ENCODE data around the gene SIK2. TPM values are rescaled to one million over a fixed set of nuclear protein-coding genes. Genes with fewer than 3 reads are reported as not detected.

SIK2 gene
- total RNA-seq, 3 donors from 2014 or later (not counting 1 experiment from before 2014, with no cell fraction given), result 7.1 to 14.3 (median 8.4) TPM

- Mint-ChIP-seq H3K9me3 (no peaks in the 10 kb centered on the region), H3K27ac (no peak overlapping the region), H3K36me3 (peaks cover 14% of the 10 kb centered on the region), H3K4me1 (no peaks in the 10 kb centered on the region), H3K4me3 (no peak overlapping the region), H3K27me3 (ENCODE audit: low read depth in 2 of 2) (no peaks in the 10 kb centered on the region)
- no peak for TF ChIP-seq CTCF (IDR thresholded peaks at IDR 0.05)
- no peak overlapping the region for H3K27ac ChIP-seq (ENCODE audit: low read length)
- no peaks in the 10 kb centered on the region for H3K27me3 ChIP-seq (ENCODE audit: control insufficient read depth, insufficient read depth, low read length)
- ATAC-seq (no peak), DNase-seq (no peak)
- no peaks in the 10 kb centered on the region for H3K9me3 ChIP-seq (ENCODE audit: control insufficient read depth, insufficient read depth, low read length)
- H3K4me1 ChIP-seq (ENCODE audit: control insufficient read depth, insufficient read depth, low read length), result no peaks in the 10 kb centered on the region
- 100% methylated on average over 1 of the region's 2 CpGs for WGBS (ENCODE audit: insufficient coverage)
- H3K4me3 ChIP-seq (ENCODE audit: low read length), result no peak overlapping the region
- intact Hi-C loops (cut with micrococcal nuclease), result no loop called here
- peaks cover 29% of the 10 kb centered on the region for H3K36me3 ChIP-seq (ENCODE audit: control insufficient read depth, insufficient read depth, low read length)
These were observed 137.1 kb downstream of the SIK2 start for GRCh38 chr11:111739299-111739698.

- no peak overlapping the region for H3K4me3 ChIP-seq (ENCODE audit: low read length)
- 67% methylated on average over 2 of the region's 2 CpGs for WGBS (ENCODE audit: insufficient coverage)
- no peaks in the 10 kb centered on the region for H3K4me1 ChIP-seq (ENCODE audit: control insufficient read depth, insufficient read depth, low read length)
- Mint-ChIP-seq H3K27me3 (ENCODE audit: low read depth in 2 of 2) (no peaks in the 10 kb centered on the region), H3K4me1 (peaks cover 0 to 8% of the 10 kb centered on the region in 2 donors), H3K27ac (no peak overlapping the region), H3K9me3 (no peaks in the 10 kb centered on the region), H3K4me3 (no peak overlapping the region), H3K36me3 (peaks cover 25% of the 10 kb centered on the region)
- ATAC-seq, result no peak
- intact Hi-C loops (cut with micrococcal nuclease), result no loop called here
- no peaks in the 10 kb centered on the region for H3K9me3 ChIP-seq (ENCODE audit: control insufficient read depth, insufficient read depth, low read length)
- no peaks in the 10 kb centered on the region for H3K27me3 ChIP-seq (ENCODE audit: control insufficient read depth, insufficient read depth, low read length)
- peaks cover 45% of the 10 kb centered on the region for H3K36me3 ChIP-seq (ENCODE audit: control insufficient read depth, insufficient read depth, low read length)
- no peak overlapping the region for H3K27ac ChIP-seq (ENCODE audit: low read length)
- no peak for TF ChIP-seq CTCF (IDR thresholded peaks at IDR 0.05)
- DNase-seq, result no peak
These were observed 139.5 kb downstream of the SIK2 start for GRCh38 chr11:111741751-111742150.

GRCh38 chr11:111743700-111744099 lies 141.5 kb downstream of the SIK2 start:
- H3K27me3 Mint-ChIP-seq (ENCODE audit: low read depth in 2 of 2), result no peaks in the 10 kb centered on the region
- ATAC-seq (no peak), DNase-seq (no peak)
- no peaks in the 10 kb centered on the region for H3K27me3 ChIP-seq (ENCODE audit: control insufficient read depth, insufficient read depth, low read length)
- peaks cover 61% of the 10 kb centered on the region for H3K36me3 ChIP-seq (ENCODE audit: control insufficient read depth, insufficient read depth, low read length)
- no peak overlapping the region for H3K27ac ChIP-seq (ENCODE audit: low read length)
- no peaks in the 10 kb centered on the region for H3K9me3 Mint-ChIP-seq
- intact Hi-C loops (cut with micrococcal nuclease), result no loop called here
- TF ChIP-seq CTCF (IDR thresholded peaks at IDR 0.05), result no peak
- H3K9me3 ChIP-seq (ENCODE audit: control insufficient read depth, insufficient read depth, low read length), result no peaks in the 10 kb centered on the region
- peaks cover 0 to 8% of the 10 kb centered on the region in 2 donors for H3K4me1 Mint-ChIP-seq
- 98% methylated on average over 2 of the region's 2 CpGs for WGBS (ENCODE audit: insufficient coverage)
- H3K4me3 ChIP-seq (ENCODE audit: low read length), result no peak overlapping the region
- no peak overlapping the region for H3K27ac Mint-ChIP-seq
- H3K4me3 Mint-ChIP-seq, result no peak overlapping the region
- H3K4me1 ChIP-seq (ENCODE audit: control insufficient read depth, insufficient read depth, low read length), result no peaks in the 10 kb centered on the region
- peaks cover 33% of the 10 kb centered on the region for H3K36me3 Mint-ChIP-seq

GRCh38 chr11:111745719-111746504 lies 143.7 kb downstream of the SIK2 start:
- Mint-ChIP-seq H3K36me3 (peaks cover 28% of the 10 kb centered on the region), H3K27ac (no peak overlapping the region), H3K4me3 (no peak overlapping the region), H3K27me3 (ENCODE audit: low read depth in 2 of 2) (no peaks in the 10 kb centered on the region), H3K4me1 (peaks cover 0 to 8% of the 10 kb centered on the region in 2 donors), H3K9me3 (no peaks in the 10 kb centered on the region)
- no peak overlapping the region for H3K4me3 ChIP-seq (ENCODE audit: low read length)
- H3K27me3 ChIP-seq (ENCODE audit: control insufficient read depth, insufficient read depth, low read length), result no peaks in the 10 kb centered on the region
- no peak for TF ChIP-seq CTCF (IDR thresholded peaks at IDR 0.05)
- no peaks in the 10 kb centered on the region for H3K9me3 ChIP-seq (ENCODE audit: control insufficient read depth, insufficient read depth, low read length)
- no peaks in the 10 kb centered on the region for H3K4me1 ChIP-seq (ENCODE audit: control insufficient read depth, insufficient read depth, low read length)
- DNase-seq (no peak), ATAC-seq (no peak)
- intact Hi-C loops (cut with micrococcal nuclease), result no loop called here
- WGBS (ENCODE audit: insufficient coverage), result 97% methylated on average over 6 of the region's 6 CpGs
- H3K27ac ChIP-seq (ENCODE audit: low read length), result no peak overlapping the region
- peaks cover 71% of the 10 kb centered on the region for H3K36me3 ChIP-seq (ENCODE audit: control insufficient read depth, insufficient read depth, low read length)

All from natural killer cell (primary cell).